GM12878 (cell line): ENCODE data around the gene MIER1. TPM values are rescaled to one million over a fixed set of nuclear protein-coding genes. Genes with fewer than 3 reads are reported as not detected.

Experiments used
- CBX3 ChIP-seq: fragments of 200-600 bp; sonication (generic); IDR thresholded peaks from 2 replicates; pipeline ENCODE4 v1.6.1; 2016; ENCODE audit warnings: low read depth, borderline replicate concordance
- EED ChIP-seq: sonication (generic); IDR thresholded peaks from 2 replicates; pipeline ENCODE4 v1.6.1; 2016; ENCODE audit warnings: antibody characterized with exemption, low read depth
- MEF2A ChIP-seq: IDR thresholded peaks from 2 replicates; pipeline ENCODE4 v1.6.1; 2011; ENCODE audit warnings: low read depth, mild to moderate bottlenecking, low read length, moderate library complexity; ENCODE audit not compliant: insufficient read depth
- PAX8 ChIP-seq: fragments of 450-650 bp; IDR thresholded peaks from 2 replicates; pipeline ENCODE4 v1.6.1; 2017; ENCODE audit warnings: mild to moderate bottlenecking, moderate library complexity
- SIX5 ChIP-seq: IDR thresholded peaks from 2 replicates; pipeline ENCODE4 v1.6.1; 2011; ENCODE audit warnings: mild to moderate bottlenecking, low read depth, low read length, moderate library complexity; ENCODE audit not compliant: severe bottlenecking
- SMARCA5 ChIP-seq: fragments of 450-650 bp; IDR thresholded peaks from 2 replicates; pipeline ENCODE4 v1.6.1; 2017; ENCODE audit warnings: mild to moderate bottlenecking
- TBL1XR1 ChIP-seq: IDR thresholded peaks from 2 replicates; pipeline ENCODE4 v1.6.1; 2012; ENCODE audit warnings: low read depth, low read length, improper control_type of control experiment
- ZNF687 ChIP-seq: fragments of 450-650 bp; IDR thresholded peaks from 2 replicates; pipeline ENCODE4 v1.6.1; 2017; ENCODE audit warnings: mild to moderate bottlenecking, moderate library complexity
- polyA plus RNA-seq, 11 experiments: library from polyadenylated mRNA; depleted of rRNA in 4 of 11; unstranded in 6 of 11; stranded (reverse) in 5 of 11; fragments of >200 nt; fragmentation: Nextera tagmentation in 4 of 11; fragmentation: Illumina TruSeq in 1 of 11; extraction: Ambion mirVana in 4 of 11; extraction: Trizol in 1 of 11; gene quantifications; 1 replicate in 1 of 11; 2 replicates in 10 of 11; pipeline versions ENCODE4 v1.2.1 to v1.2.3, GENCODE V29; 2011 to 2016; ENCODE audit warnings: inconsistent platforms in 2 of 11, missing spikeins in 2 of 11, low read depth in 1 of 11
- total RNA-seq, 4 experiments: library from RNA; depleted of rRNA in 3 of 4; stranded (reverse); fragments of >200 nt in 3 of 4; fragmentation: Illumina TruSeq in 1 of 4; extraction: Trizol in 1 of 4; gene quantifications; 2 replicates each; pipeline versions ENCODE4 v1.2.1 to v1.2.3, GENCODE V29; 2013 to 2021

Gene MIER1
- total and polyA plus RNA-seq, 10 of the 15 experiments (the other 5 are each of a cell fraction or from before 2014, with no cell fraction given), result 13.6 to 39.8 (median 25.7) TPM

- TF ChIP-seq ZNF687 (no peak), MEF2A (no peak), TBL1XR1 (no peak), SMARCA5 (no peak), EED (no peak), PAX8 (no peak), SIX5 (no peak), CBX3 (no peak)
Measured at GRCh38 chr1:66982561-66983260, 57.9 kb downstream of the MIER1 start (continued).
